Activated effector memory CD4-positive, alpha-beta T cell treated with Interleukin-2 at 50 U/mL for 16 hours (primary cell): Measurements from ENCODE around the gene PON1.

Experiments used
- DNase-seq: peaks from one replicate; pipeline ENCODE4 v3.0.0-alpha.2; 2020

PON1 gene

GRCh38 chr7:95324431-95324830 is at the start of gene PON1:
Gene PON1, minus strand, starts transcription at chr7:95324532. Its CDS starts 57 bp downstream, at chr7:95324475.
- no peak for DNase-seq

- DNase-seq, result no peak
Observed at GRCh38 chr7:95373323-95373722, 49.0 kb upstream of the PON1 start.

DNA sequence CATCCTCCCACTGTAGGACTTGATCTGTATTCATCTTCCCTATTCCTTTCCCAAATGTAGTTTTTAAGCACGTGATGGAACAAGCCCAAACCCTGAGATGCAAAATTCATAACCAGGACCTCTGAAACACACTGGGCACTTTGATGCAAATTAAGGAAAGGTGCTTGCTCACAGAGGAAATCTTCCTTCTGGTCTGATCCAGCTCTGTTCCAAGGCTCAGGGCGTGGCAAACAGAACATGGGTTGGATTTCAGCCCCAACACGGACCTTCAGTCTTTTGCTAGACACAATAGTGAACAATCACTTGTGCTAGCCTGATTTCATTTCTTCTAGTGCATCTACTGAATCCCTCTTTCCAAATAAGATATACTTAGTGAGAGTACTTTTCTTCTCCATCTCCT is 43.9 kb upstream of the PON1 start:
- DNase-seq, result no peak

DNA sequence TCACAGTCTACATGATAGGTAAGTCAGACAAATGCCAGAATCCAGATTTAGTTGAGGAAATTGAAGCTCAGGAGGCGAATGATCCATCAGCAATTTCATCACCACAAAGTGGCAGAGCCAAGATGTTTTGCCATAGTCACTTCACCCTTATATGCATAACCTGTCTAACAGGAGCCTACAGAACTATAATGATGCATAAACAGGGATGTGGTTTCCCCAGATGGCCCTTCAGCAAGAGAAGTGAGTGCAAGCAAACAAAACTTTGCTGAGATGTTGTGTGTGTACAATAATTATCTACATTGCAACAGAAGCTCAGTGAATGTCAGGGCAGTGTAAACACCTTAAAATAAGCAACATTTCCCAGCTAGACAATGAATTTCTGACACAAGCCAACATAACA is 43.3 kb upstream of the PON1 start:
- no peak for DNase-seq

- no peak for DNase-seq
Observed at GRCh38 chr7:95365151-95365550, 40.8 kb upstream of the PON1 start.

DNA sequence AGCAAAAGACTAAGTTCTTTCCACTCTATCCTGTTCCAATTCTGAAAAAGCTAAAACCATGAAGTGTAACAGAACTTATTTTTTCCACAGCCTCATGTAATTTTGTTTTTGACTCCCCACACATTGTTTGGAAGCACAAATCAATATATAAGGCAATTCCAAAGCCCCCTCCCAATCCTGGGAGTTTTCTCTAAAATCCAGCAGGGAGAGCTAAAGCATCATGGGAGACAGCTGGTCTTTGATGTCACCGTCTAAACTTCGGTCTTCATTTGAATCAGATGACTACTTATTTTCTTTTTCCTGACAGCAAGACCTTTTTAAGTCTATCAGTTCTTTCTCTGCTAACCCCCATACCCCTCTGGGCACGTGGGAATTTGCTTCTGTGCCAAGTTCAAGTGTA is 33.3 kb upstream of the PON1 start:
- no peak for DNase-seq

DNA sequence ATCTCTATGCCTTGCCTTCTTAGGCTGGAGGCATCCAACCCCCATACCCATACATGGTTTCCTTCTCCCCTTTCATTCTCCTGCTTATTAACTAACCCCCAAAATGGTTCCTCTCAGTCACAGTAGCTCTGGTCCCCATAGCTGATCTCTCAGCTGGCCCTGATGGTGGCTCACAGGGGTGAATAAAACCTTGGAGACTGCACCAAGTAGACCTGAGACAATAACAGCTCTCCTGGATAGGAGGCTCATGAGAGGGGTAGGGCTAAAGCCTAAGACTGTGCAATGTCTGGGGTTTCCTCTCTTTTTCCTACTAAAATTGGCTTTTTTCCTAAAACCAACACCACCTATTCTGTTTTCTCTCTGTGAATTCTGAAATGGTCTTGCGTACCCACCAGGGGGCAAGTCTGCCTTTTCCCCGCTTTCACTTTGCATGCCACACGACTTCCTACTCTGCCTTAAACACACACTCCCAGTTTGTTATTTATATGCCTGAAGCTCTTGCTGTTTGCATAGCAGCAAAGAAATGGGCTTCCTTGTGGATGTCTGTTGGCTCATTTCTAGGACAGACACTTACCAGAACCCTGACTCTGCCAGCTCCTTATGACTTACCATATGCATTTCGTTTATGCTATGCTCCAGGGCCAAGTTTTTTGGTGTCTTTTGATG is 18.4 kb upstream of the PON1 start:
- DNase-seq, result no peak

DNA sequence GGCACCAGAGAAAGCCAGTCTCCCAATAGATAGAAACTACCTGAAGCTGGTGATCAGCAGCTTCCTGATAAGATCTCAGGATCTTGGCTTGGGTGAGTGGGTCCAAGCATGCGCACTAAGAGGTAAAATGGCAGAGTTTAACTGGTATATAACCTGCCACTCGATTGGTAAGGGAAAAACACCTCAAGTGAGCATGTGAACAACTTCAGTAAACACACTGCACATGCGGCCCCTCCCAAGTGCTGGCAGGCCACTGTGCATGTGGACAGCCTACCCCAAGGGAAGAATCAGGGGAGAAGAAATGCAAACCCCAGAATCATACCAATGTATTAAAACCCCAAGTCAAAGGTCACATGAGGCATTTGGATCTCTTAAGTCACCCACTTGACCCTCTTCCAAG is 17.7 kb upstream of the PON1 start:
- no peak for DNase-seq

DNA sequence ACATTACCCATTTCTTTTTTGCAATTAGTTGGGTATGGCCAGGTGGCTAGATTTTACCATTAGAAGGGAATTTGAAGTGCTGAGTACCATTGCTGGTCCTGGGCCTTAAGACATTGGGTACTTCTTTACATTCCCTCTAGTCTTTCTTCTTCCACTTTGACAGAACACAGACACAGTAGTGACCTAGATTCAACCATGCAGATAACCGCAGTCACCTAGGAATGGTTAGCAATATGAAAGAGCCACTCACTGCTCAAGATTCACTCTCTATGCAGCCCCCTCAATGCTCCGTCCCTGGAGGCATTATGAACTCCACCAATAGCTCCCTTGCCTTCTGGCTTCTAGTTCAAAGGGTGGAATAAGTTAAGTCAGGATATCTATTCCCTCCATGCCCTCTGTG is 16.2 kb upstream of the PON1 start:
- no peak for DNase-seq

DNA sequence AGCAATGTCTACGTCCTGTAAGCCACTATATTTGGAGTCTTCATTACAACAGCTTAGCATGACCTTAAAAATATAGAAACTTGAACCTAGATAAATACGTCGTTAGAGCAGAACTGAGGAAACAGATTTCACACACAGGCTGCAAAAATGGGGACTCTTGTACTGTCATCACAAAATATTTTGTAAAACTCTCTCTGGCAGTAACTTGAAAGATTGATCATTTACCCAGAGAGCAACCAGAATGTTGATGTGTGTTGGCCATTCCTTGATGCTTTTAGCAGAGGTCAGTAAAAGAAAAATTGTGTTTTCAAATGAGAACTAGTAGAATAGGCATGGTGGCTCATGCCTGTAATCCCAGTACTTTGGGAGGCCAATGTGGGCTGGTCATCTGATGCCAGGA is 14.5 kb upstream of the PON1 start:
- DNase-seq, result no peak

- no peak for DNase-seq
Observed at GRCh38 chr7:95335093-95335492, 10.8 kb upstream of the PON1 start.

DNA sequence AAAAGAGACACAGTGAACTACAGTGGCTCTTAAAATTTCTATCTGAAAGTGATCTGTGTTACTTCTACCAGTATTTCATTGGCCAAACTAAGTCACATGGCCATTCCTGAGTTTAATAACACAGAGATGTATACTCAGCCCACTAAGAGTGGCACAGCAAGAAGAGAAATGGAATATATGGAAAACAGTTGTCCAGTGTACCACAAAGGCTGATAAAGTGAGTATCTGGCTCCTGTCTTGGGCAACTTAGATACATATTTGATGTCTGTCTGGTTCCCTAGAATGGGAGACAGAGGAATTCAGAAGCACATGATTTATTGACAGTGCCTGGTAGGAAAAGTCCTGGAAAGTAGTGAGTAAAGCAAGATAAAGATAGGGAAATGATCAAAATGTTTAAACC is 10.1 kb upstream of the PON1 start:
- DNase-seq, result no peak

DNA sequence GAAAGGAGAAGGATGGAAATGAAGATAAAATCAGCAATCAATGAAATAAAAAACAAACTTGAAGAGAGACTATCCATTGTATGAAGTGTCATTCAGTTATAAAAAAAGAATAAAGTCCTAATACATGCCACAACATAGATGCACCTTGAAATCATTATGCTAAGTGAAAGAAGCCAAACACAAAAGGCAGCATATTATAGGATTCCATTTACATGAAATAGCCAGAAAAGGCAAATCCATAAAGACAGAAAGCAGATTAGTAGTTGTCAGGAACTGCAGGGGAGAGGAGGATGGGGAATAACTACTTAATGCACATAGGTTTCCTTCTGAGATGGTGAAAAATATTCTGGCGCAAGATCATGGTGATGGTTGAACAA is 6.6 kb upstream of the PON1 start:
- DNase-seq, result no peak

DNA sequence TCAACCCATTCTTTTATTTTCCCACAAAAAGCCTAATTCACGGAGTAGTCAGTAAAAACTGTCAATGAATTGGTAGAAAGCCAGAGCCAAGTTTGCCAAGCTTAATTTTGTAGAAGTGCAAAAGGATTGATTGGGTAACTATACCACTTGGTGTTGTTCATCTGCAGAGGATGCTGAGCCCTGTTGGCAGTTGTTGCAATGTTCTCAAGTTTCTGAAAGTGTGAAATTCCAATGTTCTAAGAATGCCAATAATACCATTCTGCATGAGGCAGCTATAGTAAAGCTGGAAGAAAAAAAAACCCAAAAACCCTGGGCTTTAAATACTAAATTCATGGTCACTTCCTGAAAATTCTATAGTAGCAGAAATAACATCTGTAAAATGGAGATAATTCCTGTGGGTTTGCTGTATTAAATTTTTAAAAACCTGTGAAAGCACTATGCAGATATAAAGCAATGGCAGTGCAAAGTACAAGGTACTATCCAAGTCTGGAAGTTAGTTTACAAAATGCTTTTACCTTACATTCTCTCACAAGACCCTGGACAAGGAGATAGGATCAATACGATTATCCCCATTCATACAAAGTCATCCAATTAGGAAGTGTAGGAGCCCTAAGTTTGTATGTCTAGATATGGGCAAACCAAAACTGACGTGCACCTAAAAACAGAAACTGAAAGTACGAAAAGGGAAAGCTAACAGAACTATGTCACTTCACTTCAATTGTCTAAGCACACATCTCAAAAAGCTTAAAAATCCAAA is 6.0 kb upstream of the PON1 start:
- DNase-seq, result no peak

DNA sequence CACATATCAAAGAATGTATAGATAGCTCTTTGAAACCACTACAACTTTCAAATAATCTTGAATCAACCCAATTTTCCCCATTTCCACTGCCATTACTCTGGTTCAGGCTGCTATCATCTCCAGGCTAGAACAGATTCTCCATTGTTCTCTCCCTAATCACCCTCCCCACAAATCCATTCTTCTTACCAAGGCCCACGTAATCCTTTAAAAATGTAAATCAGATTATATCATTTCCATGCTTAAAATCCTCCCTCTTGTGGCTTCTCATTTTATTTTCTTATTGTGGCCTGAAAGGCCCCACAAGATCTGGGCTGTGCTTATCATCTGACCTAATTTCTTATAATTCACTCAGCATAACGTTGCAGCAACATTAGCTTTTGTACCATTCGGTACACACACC is 3.0 kb upstream of the PON1 start:
- DNase-seq, result no peak

DNA sequence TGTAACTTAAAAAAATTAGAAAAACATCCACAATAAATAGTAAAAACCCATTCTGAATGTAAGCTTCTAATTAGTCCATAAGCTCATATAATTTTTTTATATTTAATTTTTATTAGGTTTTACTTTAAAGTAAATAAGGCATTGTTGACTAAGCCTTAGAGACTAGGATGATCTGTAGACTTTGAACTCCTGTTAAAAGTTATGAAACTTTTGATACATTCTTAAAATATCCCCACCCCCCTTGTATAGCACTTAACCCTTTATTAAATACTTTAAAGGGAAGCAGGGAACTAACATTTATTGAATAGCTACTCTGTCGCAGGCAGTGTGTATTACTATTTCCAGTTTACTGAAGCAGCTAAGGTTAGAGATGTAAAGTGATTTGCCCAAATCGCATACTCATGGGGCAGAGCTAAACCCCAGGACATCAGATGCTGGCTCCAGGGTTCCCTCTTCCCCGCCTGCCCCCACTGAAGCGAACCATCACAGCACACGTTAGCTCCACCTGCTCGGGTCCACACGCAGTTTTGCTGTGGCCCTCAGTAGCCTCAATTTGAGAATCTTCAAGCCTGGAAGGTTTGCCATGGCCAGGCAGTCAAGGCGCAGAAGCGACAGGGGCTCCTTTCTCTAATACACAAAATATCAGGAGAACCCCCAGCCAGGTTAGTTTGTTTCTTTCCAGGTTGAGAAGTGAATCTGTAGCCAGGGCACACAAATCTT is 762 bp downstream of the PON1 start:
- no peak for DNase-seq

DNA sequence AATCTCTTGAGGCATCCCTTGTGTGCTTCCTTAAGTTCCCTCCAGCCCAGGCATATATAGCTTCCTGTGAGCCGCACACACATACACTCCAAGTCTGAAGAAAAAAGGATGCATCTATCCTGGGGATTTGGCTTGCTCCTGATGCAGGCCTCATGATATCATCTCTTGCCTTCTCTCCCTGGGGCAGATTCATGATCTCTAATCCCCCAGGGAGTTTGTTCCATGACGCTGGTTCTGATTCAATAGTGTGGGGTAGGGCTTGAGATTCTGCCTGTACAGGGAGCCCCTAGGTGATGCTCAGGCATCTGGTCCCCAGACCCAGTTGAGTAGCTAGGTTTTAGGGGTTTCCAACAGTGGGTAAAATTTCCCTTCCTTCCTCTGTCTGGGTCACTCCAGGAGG is 1.5 kb downstream of the PON1 start:
- DNase-seq, result no peak

GRCh38 chr7:95322396-95322795 is 1.9 kb downstream of the PON1 start:
- DNase-seq, result no peak

DNA sequence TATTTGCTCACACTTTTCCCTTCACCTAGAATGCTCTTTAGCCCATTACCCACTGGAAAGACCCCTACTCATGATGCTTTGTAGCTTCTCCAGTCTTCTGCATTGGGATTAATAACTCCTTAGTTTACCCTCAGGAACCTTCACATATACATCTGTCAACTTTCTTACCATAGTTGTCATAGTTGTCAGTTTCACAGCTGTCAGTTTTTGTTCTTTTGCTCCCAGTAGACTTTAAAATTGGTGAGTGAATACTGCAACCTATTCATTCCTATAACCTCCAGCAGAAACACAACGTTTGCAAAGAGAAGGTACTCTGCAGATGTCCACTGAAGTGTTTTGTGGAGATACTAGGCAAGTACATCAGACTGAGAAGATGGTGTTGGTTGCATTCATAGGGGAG is 2.6 kb downstream of the PON1 start:
- no peak for DNase-seq

GRCh38 chr7:95320651-95321050 is 3.7 kb downstream of the PON1 start:
- DNase-seq, result no peak

- no peak for DNase-seq
Observed at GRCh38 chr7:95319570-95319969, 4.8 kb downstream of the PON1 start.

DNA sequence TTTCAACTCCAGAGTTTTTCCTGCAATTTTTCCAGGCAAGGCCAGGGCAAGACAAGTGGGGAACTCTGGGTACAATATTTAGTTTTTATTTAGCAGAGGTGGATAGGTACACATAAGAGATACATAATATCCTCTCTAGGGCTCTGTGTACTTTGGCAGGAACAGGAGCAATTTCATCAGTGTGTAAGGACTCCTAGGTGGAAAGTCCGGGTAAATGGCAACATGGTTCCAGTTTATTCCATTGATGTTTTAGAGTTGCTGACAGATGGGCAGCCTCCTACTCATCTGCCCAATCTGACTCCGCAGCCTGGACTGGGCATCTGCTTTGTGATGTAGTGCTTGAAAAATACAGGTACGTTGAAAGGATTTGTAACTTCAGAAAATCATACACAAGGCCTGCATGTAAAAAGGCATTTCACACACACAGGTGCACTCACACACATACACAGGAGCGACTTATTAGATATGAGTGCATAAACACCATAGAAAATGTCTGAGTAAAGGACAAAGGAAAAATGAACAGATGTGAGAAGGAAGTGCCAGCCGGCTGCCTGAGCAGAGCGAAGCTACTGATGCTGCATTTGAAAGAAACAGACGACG is 5.7 kb downstream of the PON1 start:
- DNase-seq, result no peak

DNA sequence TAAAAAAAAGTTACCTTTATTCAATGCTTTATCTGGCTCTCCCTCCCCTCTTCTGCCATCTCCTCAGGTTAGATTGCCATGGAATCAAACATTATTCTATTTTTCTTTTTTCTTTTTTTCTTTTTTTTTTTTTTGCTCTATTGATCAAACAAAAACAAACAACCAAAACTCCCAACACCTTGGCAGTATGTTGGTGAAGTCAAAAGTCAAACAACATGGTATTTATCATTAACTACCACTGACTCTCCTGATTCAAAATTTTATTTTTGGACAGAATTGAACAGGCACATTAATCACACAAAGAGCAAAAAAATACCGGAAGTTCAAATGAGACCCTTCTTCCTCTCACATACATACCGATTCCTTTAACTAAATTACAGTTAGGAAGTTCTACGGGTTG is 6.4 kb downstream of the PON1 start:
- no peak for DNase-seq

DNA sequence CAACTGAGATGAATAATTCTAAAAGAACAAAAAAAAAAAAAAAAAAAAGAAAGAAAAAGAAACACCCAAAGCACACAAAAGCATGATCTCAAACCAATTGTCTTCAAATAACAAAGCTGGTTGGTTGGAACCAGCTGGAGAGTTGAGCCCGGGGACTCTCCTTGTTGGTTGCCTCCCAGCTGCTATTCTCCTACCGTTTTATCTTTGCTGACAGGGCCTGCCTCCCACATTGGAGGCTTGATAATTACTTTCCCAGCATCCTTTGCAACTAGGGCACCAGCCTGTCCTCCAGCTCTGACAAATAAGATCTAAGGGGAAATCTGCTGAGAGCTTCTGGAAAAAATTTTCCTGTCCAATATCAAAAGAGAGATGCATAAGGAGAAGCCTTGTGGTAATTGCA is 6.8 kb downstream of the PON1 start:
- DNase-seq, result no peak
